ENCODE results near the gene SMPDL3A. TPM values are rescaled to one million over a fixed set of nuclear protein-coding genes. Genes with fewer than 3 reads are reported as not detected.

SMPDL3A gene
- total and polyA plus RNA-seq, 4 donors = 1.5 to 14.3 (median 6.2) TPM

DNA sequence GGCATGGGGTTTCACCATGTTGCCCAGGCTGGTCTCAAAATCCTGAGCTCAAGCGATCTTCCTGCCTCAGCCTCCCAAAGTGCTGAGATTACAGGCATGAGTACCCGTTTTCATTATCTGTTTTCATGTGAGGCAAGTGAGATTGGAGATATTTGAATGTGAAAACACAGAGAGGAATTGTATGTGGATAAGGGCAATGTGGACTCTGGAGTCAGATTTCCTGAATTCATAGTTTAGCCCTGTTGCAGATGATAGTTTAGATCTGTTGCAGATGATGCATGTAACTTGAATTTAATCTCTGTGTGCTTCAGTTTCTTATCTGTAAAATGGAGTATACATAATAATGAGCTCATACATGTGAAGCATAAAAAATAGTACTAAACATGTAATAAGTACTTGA, 3.7 kb downstream of the SMPDL3A start:
- ATAC-seq (ENCODE audit: low FRiP score) (no peak), DNase-seq (no peak)
- H3K27ac ChIP-seq (ENCODE audit: low read depth in 1 of 2, low read length in 2 of 2) = no peak overlapping the region
- H3K4me3 ChIP-seq (ENCODE audit: low read length in 2 of 2) = no peak overlapping the region
- H3K27me3 ChIP-seq (ENCODE audit: control insufficient read depth in 1 of 2, insufficient read depth in 2 of 2, low read length in 1 of 2) = no peaks in the 10 kb centered on the region
- H3K9me3 ChIP-seq (ENCODE audit: control insufficient read depth, low read length) = no peaks in the 10 kb centered on the region
- intact Hi-C loops (cut with DNase I) = no loop called here
- 76 to 84% methylated on average over 2 of the region's 2 CpGs for WGBS, 2 donors
- H3K4me1 ChIP-seq (ENCODE audit: control insufficient read depth in 1 of 2, insufficient read depth in 2 of 2, low read length in 2 of 2) = no peaks in the 10 kb centered on the region
- H3K36me3 ChIP-seq (ENCODE audit: control insufficient read depth in 1 of 2, insufficient read depth in 2 of 2, low read length in 1 of 2) = no peaks in the 10 kb centered on the region

GRCh38 chr6:122797537-122797936, 8.5 kb downstream of the SMPDL3A start:
- DNase-seq (no peak), ATAC-seq (ENCODE audit: low FRiP score) (no peak)
- Histone ChIP-seq H3K27me3 (ENCODE audit: control insufficient read depth in 1 of 2, insufficient read depth in 2 of 2, low read length in 1 of 2) (no peaks in the 10 kb centered on the region), H3K4me1 (ENCODE audit: control insufficient read depth in 1 of 2, insufficient read depth in 2 of 2, low read length in 2 of 2) (no peaks in the 10 kb centered on the region), H3K27ac (ENCODE audit: low read depth in 1 of 2, low read length in 2 of 2) (no peak overlapping the region), H3K36me3 (ENCODE audit: control insufficient read depth in 1 of 2, insufficient read depth in 2 of 2, low read length in 1 of 2) (no peaks in the 10 kb centered on the region), H3K9me3 (ENCODE audit: control insufficient read depth, low read length) (no peaks in the 10 kb centered on the region), H3K4me3 (ENCODE audit: low read length in 2 of 2) (no peak overlapping the region)
- intact Hi-C loops (cut with DNase I) = no loop called here
- WGBS, 2 donors = 94 to 95% methylated on average over 3 of the region's 3 CpGs

DNA sequence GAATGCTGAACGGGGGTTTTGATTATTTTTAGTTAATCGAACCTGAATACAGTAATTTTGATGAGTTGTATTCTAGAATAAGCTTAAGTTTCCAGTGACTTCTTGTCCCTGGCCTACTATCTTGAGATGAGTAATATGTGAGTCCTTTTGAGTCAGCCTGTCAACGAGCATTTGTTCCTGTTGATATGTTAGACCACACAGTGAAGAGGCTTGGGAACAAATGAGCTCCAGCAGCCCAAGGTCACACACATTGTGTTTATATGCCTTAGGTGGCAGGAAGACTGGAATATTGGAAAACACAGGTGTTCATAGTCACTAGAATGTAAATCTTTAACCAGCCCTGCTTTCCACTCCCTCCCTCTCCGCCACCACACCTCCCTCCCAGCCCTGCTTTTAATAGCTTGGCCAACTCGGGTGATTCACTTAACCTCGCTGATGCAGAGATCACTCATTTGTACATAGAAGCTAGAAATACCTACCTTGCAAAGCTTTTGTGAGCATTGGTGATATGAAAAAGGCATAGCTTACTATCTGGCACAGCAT, 9.1 kb downstream of the SMPDL3A start:
- 70 to 71% methylated on average over 6 of the region's 6 CpGs for WGBS, 2 donors
- Histone ChIP-seq H3K4me3 (ENCODE audit: low read length in 2 of 2) (no peak overlapping the region), H3K9me3 (ENCODE audit: control insufficient read depth, low read length) (no peaks in the 10 kb centered on the region), H3K27me3 (ENCODE audit: control insufficient read depth in 1 of 2, insufficient read depth in 2 of 2, low read length in 1 of 2) (no peaks in the 10 kb centered on the region), H3K4me1 (ENCODE audit: control insufficient read depth in 1 of 2, insufficient read depth in 2 of 2, low read length in 2 of 2) (no peaks in the 10 kb centered on the region), H3K36me3 (ENCODE audit: control insufficient read depth in 1 of 2, insufficient read depth in 2 of 2, low read length in 1 of 2) (no peaks in the 10 kb centered on the region), H3K27ac (ENCODE audit: low read depth in 1 of 2, low read length in 2 of 2) (no peak overlapping the region)
- DNase-seq (no peak), ATAC-seq (ENCODE audit: low FRiP score) (no peak)
- intact Hi-C loops (cut with DNase I) = no loop called here

GRCh38 chr6:122799140-122799745, 10.2 kb downstream of the SMPDL3A start:
- Histone ChIP-seq H3K27me3 (ENCODE audit: control insufficient read depth in 1 of 2, insufficient read depth in 2 of 2, low read length in 1 of 2) (no peaks in the 10 kb centered on the region), H3K4me3 (ENCODE audit: low read length in 2 of 2) (no peak overlapping the region), H3K9me3 (ENCODE audit: control insufficient read depth, low read length) (no peaks in the 10 kb centered on the region), H3K36me3 (ENCODE audit: control insufficient read depth in 1 of 2, insufficient read depth in 2 of 2, low read length in 1 of 2) (no peaks in the 10 kb centered on the region), H3K27ac (ENCODE audit: low read depth in 1 of 2, low read length in 2 of 2) (no peak overlapping the region), H3K4me1 (ENCODE audit: control insufficient read depth in 1 of 2, insufficient read depth in 2 of 2, low read length in 2 of 2) (no peaks in the 10 kb centered on the region)
- ATAC-seq (ENCODE audit: low FRiP score) = no peak
- 88 to 94% methylated on average over 4 of the region's 4 CpGs for WGBS, 2 donors
- DNase-seq = no peak
- intact Hi-C loops (cut with DNase I) = no loop called here

DNA sequence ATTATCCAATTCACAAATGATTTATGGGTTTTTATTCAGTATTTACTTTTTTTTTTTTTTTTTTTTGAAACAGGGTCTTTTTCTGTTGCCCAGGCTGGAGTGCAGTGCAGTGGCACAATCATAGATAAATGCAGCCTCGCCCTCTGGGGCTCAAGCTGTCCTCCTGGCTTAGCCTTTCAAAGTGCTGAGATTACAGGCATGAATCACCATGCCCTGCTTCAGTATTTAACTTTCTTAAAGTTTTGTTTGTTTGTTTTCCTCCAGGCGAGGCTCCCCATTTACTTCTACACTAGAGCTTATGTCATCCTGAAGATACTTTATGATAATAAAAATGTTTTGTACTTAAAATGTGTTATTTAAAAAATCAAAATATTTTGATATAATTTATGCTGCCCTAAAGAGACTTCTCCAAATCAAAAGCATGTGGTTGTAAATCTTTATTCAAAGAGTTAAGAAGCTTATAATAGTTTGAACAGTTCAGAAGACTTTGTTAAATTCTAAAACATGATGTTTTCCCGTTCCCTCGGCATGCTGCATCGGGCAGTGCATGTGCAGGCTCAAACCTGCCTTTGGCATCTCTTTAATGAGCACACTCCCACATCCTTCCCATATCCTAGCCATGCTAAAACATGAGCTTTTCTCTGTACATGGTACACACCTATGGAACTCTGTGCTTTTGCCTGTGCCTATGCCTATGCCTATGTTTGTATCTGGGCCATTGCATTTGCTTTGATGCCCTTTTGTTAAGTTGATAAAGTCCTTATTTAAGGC, 11.0 kb downstream of the SMPDL3A start:
- WGBS, 2 donors = 77 to 83% methylated on average over 5 of the region's 5 CpGs
- Histone ChIP-seq H3K4me3 (ENCODE audit: low read length in 2 of 2) (no peak overlapping the region), H3K36me3 (ENCODE audit: control insufficient read depth in 1 of 2, insufficient read depth in 2 of 2, low read length in 1 of 2) (no peaks in the 10 kb centered on the region), H3K27ac (ENCODE audit: low read depth in 1 of 2, low read length in 2 of 2) (no peak overlapping the region), H3K27me3 (ENCODE audit: control insufficient read depth in 1 of 2, insufficient read depth in 2 of 2, low read length in 1 of 2) (no peaks in the 10 kb centered on the region), H3K9me3 (ENCODE audit: control insufficient read depth, low read length) (no peaks in the 10 kb centered on the region), H3K4me1 (ENCODE audit: control insufficient read depth in 1 of 2, insufficient read depth in 2 of 2, low read length in 2 of 2) (no peaks in the 10 kb centered on the region)
- intact Hi-C loops (cut with DNase I) = no loop called here
- DNase-seq (no peak), ATAC-seq (ENCODE audit: low FRiP score) (no peak)

DNA sequence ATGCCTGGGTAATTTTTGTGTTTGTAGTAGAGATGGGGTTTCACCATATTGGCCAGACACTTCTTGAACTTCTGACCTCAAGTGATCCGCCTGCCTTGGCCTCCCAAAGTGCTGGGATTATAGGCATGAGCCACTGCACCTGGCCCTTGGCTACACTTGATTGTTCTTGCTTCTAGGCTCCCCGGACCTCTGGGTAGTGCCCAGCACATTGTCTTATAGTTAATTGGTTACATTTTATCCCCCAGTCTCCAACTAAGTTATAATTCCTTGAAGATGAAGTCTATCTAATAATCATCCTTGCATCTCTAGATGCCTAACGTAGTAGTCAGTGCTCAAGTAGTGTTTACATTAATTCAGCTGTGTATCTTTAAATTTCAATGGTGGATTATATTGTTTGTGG, 11.8 kb downstream of the SMPDL3A start:
- Histone ChIP-seq H3K4me1 (ENCODE audit: control insufficient read depth in 1 of 2, insufficient read depth in 2 of 2, low read length in 2 of 2) (no peaks in the 10 kb centered on the region), H3K4me3 (ENCODE audit: low read length in 2 of 2) (no peak overlapping the region), H3K9me3 (ENCODE audit: control insufficient read depth, low read length) (no peaks in the 10 kb centered on the region), H3K27ac (ENCODE audit: low read depth in 1 of 2, low read length in 2 of 2) (no peak overlapping the region), H3K27me3 (ENCODE audit: control insufficient read depth in 1 of 2, insufficient read depth in 2 of 2, low read length in 1 of 2) (no peaks in the 10 kb centered on the region), H3K36me3 (ENCODE audit: control insufficient read depth in 1 of 2, insufficient read depth in 2 of 2, low read length in 1 of 2) (no peaks in the 10 kb centered on the region)
- 84 to 85% methylated on average over 3 of the region's 3 CpGs for WGBS, 2 donors
- ATAC-seq (ENCODE audit: low FRiP score) (no peak), DNase-seq (no peak)
- intact Hi-C loops (cut with DNase I) = no loop called here

DNA sequence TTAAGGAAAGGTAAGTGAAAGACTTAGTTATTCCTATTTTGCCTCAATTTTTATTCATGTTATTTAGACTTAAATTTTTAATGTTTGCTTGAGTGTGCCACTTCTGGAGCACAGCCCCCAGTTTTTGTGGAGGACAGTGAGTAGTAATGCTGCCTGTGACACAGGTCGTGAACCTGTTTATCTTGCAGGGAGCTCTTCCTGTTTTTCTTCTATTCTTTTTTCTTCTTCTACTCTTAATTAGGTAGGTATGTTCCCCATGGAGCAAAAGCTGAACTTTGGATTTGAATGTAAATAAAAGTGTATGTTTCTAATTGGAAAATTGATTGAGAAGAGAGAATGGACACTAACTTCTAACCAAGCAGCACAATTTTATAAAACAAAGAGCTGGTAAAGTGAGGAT, 12.3 kb downstream of the SMPDL3A start:
- no peaks in the 10 kb centered on the region for H3K4me1 ChIP-seq (ENCODE audit: control insufficient read depth in 1 of 2, insufficient read depth in 2 of 2, low read length in 2 of 2)
- no peaks in the 10 kb centered on the region for H3K27me3 ChIP-seq (ENCODE audit: control insufficient read depth in 1 of 2, insufficient read depth in 2 of 2, low read length in 1 of 2)
- intact Hi-C loops (cut with DNase I) = no loop called here
- DNase-seq (no peak), ATAC-seq (ENCODE audit: low FRiP score) (no peak)
- no peaks in the 10 kb centered on the region for H3K9me3 ChIP-seq (ENCODE audit: control insufficient read depth, low read length)
- H3K27ac ChIP-seq (ENCODE audit: low read depth in 1 of 2, low read length in 2 of 2) = no peak overlapping the region
- no peak overlapping the region for H3K4me3 ChIP-seq (ENCODE audit: low read length in 2 of 2)
- no peaks in the 10 kb centered on the region for H3K36me3 ChIP-seq (ENCODE audit: control insufficient read depth in 1 of 2, insufficient read depth in 2 of 2, low read length in 1 of 2)
- WGBS, 2 donors = 41 to 69% methylated on average over 1 of the region's 1 CpG

- Histone ChIP-seq H3K9me3 (ENCODE audit: control insufficient read depth, low read length) (no peaks in the 10 kb centered on the region), H3K27ac (ENCODE audit: low read depth in 1 of 2, low read length in 2 of 2) (no peak overlapping the region), H3K27me3 (ENCODE audit: control insufficient read depth in 1 of 2, insufficient read depth in 2 of 2, low read length in 1 of 2) (no peaks in the 10 kb centered on the region), H3K4me3 (ENCODE audit: low read length in 2 of 2) (no peak overlapping the region), H3K36me3 (ENCODE audit: control insufficient read depth in 1 of 2, insufficient read depth in 2 of 2, low read length in 1 of 2) (no peaks in the 10 kb centered on the region), H3K4me1 (ENCODE audit: control insufficient read depth in 1 of 2, insufficient read depth in 2 of 2, low read length in 2 of 2) (no peaks in the 10 kb centered on the region)
- ATAC-seq (ENCODE audit: low FRiP score) (no peak), DNase-seq (no peak)
- intact Hi-C loops (cut with DNase I) = no loop called here
- WGBS, 2 donors = 7 to 12% methylated on average over 4 of the region's 4 CpGs
These were observed 14.2 kb downstream of the SMPDL3A start for GRCh38 chr6:122803171-122803661.
